HepG2 (cell line): ENCODE results near the gene SDK2. TPM values are rescaled to one million over a fixed set of nuclear protein-coding genes. Genes with fewer than 3 reads are reported as not detected.

Experiments used
- ATAC-seq: fragments of 200-7000 bp; cut with Tn5 transposase; 3 replicates; pipeline ENCODE4 v1.9.1; 2020; ENCODE audit warnings: mild to moderate bottlenecking, moderate library complexity
- BruUV-seq: library from RNA; stranded (reverse); fragments of 400-500 nt; replicated peaks from 2 replicates; lab custom pipeline; 2021; lab: Mats Ljungman, UMichigan
- CTCF ChIA-PET: fragments of 300-600 bp; formaldehyde crosslinking; extraction: SDS; loops from one replicate; lab custom pipeline; 2021; ENCODE audit warnings: low total read pairs, inconsistent platforms, low intra/inter-chr PET ratio; lab: Yijun Ruan, JAX
- POLR2A ChIA-PET: fragments of 350-600 bp; sonication (Branson Sonifier 250); formaldehyde crosslinking; loops from one replicate; lab custom pipeline; 2020; ENCODE audit warnings: antibody characterized with exemption, inconsistent platforms; lab: Yijun Ruan, JAX
- DNase-seq: peaks from one replicate; pipeline ENCODE4 v3.0.0-alpha.2; 2015; ENCODE audit warnings: low spot score
- FAIRE-seq: peaks from 3 replicates; lab custom pipeline; 2011; peaks lifted over from hg19 to GRCh38; lab: Jason Lieb, UNC
- H2AFZ ChIP-seq: one replicate; pipeline ENCODE4 v1.6.1; 2011; ENCODE audit warnings: low read length, inconsistent platforms
- H3K27ac ChIP-seq: fragments of 300-600 bp; 3 replicates; pipeline ENCODE4 v1.8.0; 2011; ENCODE audit warnings: mixed run types, mild to moderate bottlenecking, mixed read lengths, low read length, inconsistent platforms; ENCODE audit not compliant: insufficient read depth; ENCODE audit errors: extremely low read length
- H3K27me3 ChIP-seq, 2 experiments: fragments of 200-600 bp in 1 of 2; 2 replicates in 1 of 2; 3 replicates in 1 of 2; pipeline versions ENCODE4 v1.6.0 to v1.8.0; 2011; ENCODE audit warnings: low read length in 2 of 2, mild to moderate bottlenecking in 2 of 2, moderate library complexity in 2 of 2, inconsistent platforms in 1 of 2; ENCODE audit not compliant: insufficient read depth in 2 of 2, control insufficient read depth in 1 of 2
- H3K36me3 ChIP-seq, 2 experiments: fragments of 200-600 bp in 1 of 2; replicated peaks in 1 of 2; 2 replicates in 1 of 2; 3 replicates in 1 of 2; pipeline versions ENCODE4 v1.5.1 to v1.8.0; 2011; ENCODE audit warnings: low read length in 2 of 2, inconsistent platforms in 1 of 2; ENCODE audit not compliant: insufficient read depth in 2 of 2, control insufficient read depth in 1 of 2
- H3K4me1 ChIP-seq: 2 replicates; pipeline ENCODE4 v1.5.1; 2012; ENCODE audit warnings: low read length, inconsistent platforms; ENCODE audit not compliant: insufficient read depth
- H3K4me2 ChIP-seq: 2 replicates; pipeline ENCODE4 v1.6.0; 2011; ENCODE audit warnings: low read depth, low read length, inconsistent platforms
- H3K4me3 ChIP-seq, 3 experiments: fragments of 200-600 bp in 1 of 3; sonication (generic), shearing (Covaris generic) in 1 of 3; replicated peaks in 1 of 3; 2 replicates each; pipeline ENCODE4 v1.5.1; 2011 to 2016; ENCODE audit warnings: low read length in 3 of 3, inconsistent platforms in 2 of 3, low read depth in 2 of 3, mild to moderate bottlenecking in 2 of 3, control low read depth in 1 of 3, mixed read lengths in 1 of 3; ENCODE audit not compliant: insufficient read depth in 1 of 3
- H3K79me2 ChIP-seq: one replicate; pipeline ENCODE4 v1.6.1; 2011; ENCODE audit warnings: low read length, inconsistent platforms; ENCODE audit not compliant: insufficient read depth
- H3K9ac ChIP-seq: 2 replicates; pipeline ENCODE4 v1.6.0; 2011; ENCODE audit warnings: mild to moderate bottlenecking, low read depth, low read length, inconsistent platforms; ENCODE audit not compliant: insufficient read depth
- H3K9me3 ChIP-seq: 2 replicates; pipeline ENCODE4 v1.5.1; 2012; ENCODE audit warnings: mild to moderate bottlenecking, low read length
- H4K20me1 ChIP-seq: 2 replicates; pipeline ENCODE4 v1.6.0; 2011; ENCODE audit warnings: inconsistent platforms, mild to moderate bottlenecking, low read length, moderate library complexity; ENCODE audit not compliant: insufficient read depth
- FOSL2 ChIP-seq: sonication (generic); formaldehyde crosslinking; IDR thresholded peaks from 2 replicates; pipeline ENCODE4 v1.4.0; 2020; ENCODE audit warnings: missing genetic modification reagents
- KAT8 ChIP-seq: IDR thresholded peaks from 2 replicates; pipeline ENCODE4 v1.6.1; 2016; ENCODE audit warnings: missing genetic modification reagents, missing compliant biosample characterization
- KLF11 ChIP-seq: IDR thresholded peaks from 2 replicates; pipeline ENCODE4 v1.6.1; 2016; ENCODE audit warnings: missing compliant biosample characterization
- MXD4 ChIP-seq: IDR thresholded peaks from 2 replicates; pipeline ENCODE4 v1.6.1; 2016; ENCODE audit warnings: mild to moderate bottlenecking, missing biosample characterization, missing genetic modification reagents
- RARG ChIP-seq: sonication (generic); formaldehyde crosslinking; IDR thresholded peaks from 2 replicates; pipeline ENCODE4 v1.4.0; 2020; ENCODE audit warnings: low read depth, mild to moderate bottlenecking, missing genetic modification reagents
- RFX1 ChIP-seq: fragments of 450-650 bp; IDR thresholded peaks from 2 replicates; pipeline ENCODE4 v1.6.1; 2017
- RFX3 ChIP-seq: IDR thresholded peaks from 2 replicates; pipeline ENCODE4 v1.6.1; 2016; ENCODE audit warnings: missing biosample characterization, missing genetic modification reagents
- RFX5 ChIP-seq: IDR thresholded peaks from 2 replicates; pipeline ENCODE4 v1.6.1; 2011; ENCODE audit warnings: low read depth, low read length, improper control_type of control experiment
- WGBS: methylation state at CpG from one replicate; pipeline ENCODE4 v1.1.6; 2017; ENCODE audit warnings: low lambda C conversion rate; 5-methylcytosine and 5-hydroxymethylcytosine counted together
- in situ Hi-C: cut with HindIII; loops from 2 replicates; pipeline ENCODE4 v1.10.0; 2017; ENCODE audit warnings: low pct_unique_long_range_greater_than_20kb; ENCODE audit not compliant: extremely low pct_ligation_motif_present
- intact Hi-C: fragments of 100-400 bp; cut with micrococcal nuclease; formaldehyde crosslinking; loops from one replicate; pipeline ENCODE4 v1.10.0; 2022; ENCODE audit not compliant: unreplicated experiment
- polyA plus RNA-seq, 8 experiments: library from polyadenylated mRNA; depleted of rRNA in 3 of 8; stranded (reverse) in 7 of 8; unstranded in 1 of 8; fragments of >200 nt; fragmentation: Illumina TruSeq in 4 of 8; extraction: Trizol in 4 of 8; gene quantifications; 2 replicates each; pipeline versions ENCODE4 v1.2.1 to v1.2.3, GENCODE V29; 2011 to 2016; ENCODE audit warnings: low read depth in 4 of 8, missing spikeins in 1 of 8, mixed read lengths in 1 of 8; ENCODE audit not compliant: insufficient read depth in 1 of 8
- total RNA-seq, 5 experiments: library from RNA; depleted of rRNA; stranded (reverse); fragments of >200 nt; fragmentation: Illumina TruSeq; extraction: Trizol; gene quantifications; 2 replicates each; pipeline ENCODE4 v1.2.3, GENCODE V29; 2016; ENCODE audit warnings: low read depth in 1 of 5
- TF ChIP-seq, protein P1 (sequence below): sonication (generic); formaldehyde crosslinking; IDR thresholded peaks from 2 replicates; pipeline ENCODE4 v1.4.0; 2020; ENCODE audit warnings: mild to moderate bottlenecking, missing genetic modification reagents
- TF ChIP-seq, protein P2 (sequence below): sonication (generic); formaldehyde crosslinking; IDR thresholded peaks from 2 replicates; pipeline ENCODE4 v1.4.0; 2020; ENCODE audit warnings: mild to moderate bottlenecking, missing genetic modification reagents
- TF ChIP-seq, protein P3 (sequence below): sonication (generic); formaldehyde crosslinking; conservative IDR thresholded peaks from 2 replicates; pipeline ENCODE4 v1.4.0; 2020; ENCODE audit warnings: missing genetic modification reagents
- TF ChIP-seq, protein P4 (sequence below): sonication (generic); formaldehyde crosslinking; IDR thresholded peaks from 2 replicates; pipeline ENCODE4; 2020; ENCODE audit warnings: missing genetic modification reagents, mild to moderate bottlenecking, borderline replicate concordance

Gene SDK2
- total and polyA plus RNA-seq, 2 of the 13 experiments (the other 11 are each of a cell fraction or from before 2014, with no cell fraction given), result not detected

DNA sequence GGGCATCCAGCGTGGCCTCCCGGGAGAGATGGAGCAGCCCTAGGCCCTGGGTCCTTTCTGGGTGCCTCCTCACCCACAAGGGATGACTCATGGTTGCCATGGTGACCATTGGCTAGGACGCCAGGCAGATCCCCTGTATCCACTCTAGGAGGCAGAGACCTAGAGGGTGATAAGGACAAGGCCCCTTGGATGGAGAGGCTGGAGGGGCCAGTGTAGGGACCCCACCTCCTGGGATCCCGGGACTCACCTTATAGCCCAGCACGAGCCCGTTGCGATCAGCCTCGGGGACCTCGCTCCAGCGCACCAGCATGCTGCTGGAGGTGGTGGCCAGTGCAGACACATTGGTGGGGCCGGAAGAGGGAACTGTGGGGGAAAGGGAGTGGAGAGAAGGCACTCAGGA lies 250.3 kb downstream of the SDK2 start:
- no peaks in the 10 kb centered on the region; the same call in 1 of the 2 replicates for H4K20me1 ChIP-seq
- no peak overlapping the region for H3K4me3 ChIP-seq
- no peak overlapping the region for H3K9ac ChIP-seq
- intact Hi-C loops, result no loop called here
- peak; percentile 78 for TF ChIP-seq FOSL2 (CRISPR knock-in tag)
- peak; percentile 58 for TF ChIP-seq RFX1
- TF ChIP-seq, protein P1, sequence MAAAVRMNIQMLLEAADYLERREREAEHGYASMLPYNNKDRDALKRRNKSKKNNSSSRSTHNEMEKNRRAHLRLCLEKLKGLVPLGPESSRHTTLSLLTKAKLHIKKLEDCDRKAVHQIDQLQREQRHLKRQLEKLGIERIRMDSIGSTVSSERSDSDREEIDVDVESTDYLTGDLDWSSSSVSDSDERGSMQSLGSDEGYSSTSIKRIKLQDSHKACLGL (CRISPR knock-in tag), result 0 out of 2 replicates have a peak, but pooled peaks have one; percentile 26
- TF ChIP-seq RFX5, result peak; percentile 25; the same call in 1 of the 2 replicates
- TF ChIP-seq MXD4 (CRISPR knock-in tag), result no peak
- peak; percentile 53; the same call in 1 of the 2 replicates for TF ChIP-seq RFX3
- TF ChIP-seq, all 625 proteins: peak for 5
- ATAC-seq (no peak), DNase-seq (peak; percentile 20), FAIRE-seq (no peak)
- POLR2A ChIA-PET, result no interaction called here
- Histone ChIP-seq H2AFZ (no peak overlapping the region), H3K4me1 (0 out of 2 replicates have a peak, but pooled peaks cover 8% of the 10 kb centered on the region), H3K27ac (no peak overlapping the region), H3K9me3 (no peaks in the 10 kb centered on the region), H3K27me3 (peaks cover 32 to 85% of the 10 kb centered on the region in 2 experiments), H3K4me2 (no peak overlapping the region), H3K79me2 (no peaks in the 10 kb centered on the region), H3K36me3 (no peaks in the 10 kb centered on the region)
- CTCF ChIA-PET, result no interaction called here
- BruUV-seq, result no TSS peak
- in situ Hi-C loops, result loop anchor here (25.0 kb wide), 1 partner anchor 432 kb away; no protein-coding TSS in a partner anchor
- 42% methylated on average over 10 of the region's 11 CpGs for WGBS

DNA sequence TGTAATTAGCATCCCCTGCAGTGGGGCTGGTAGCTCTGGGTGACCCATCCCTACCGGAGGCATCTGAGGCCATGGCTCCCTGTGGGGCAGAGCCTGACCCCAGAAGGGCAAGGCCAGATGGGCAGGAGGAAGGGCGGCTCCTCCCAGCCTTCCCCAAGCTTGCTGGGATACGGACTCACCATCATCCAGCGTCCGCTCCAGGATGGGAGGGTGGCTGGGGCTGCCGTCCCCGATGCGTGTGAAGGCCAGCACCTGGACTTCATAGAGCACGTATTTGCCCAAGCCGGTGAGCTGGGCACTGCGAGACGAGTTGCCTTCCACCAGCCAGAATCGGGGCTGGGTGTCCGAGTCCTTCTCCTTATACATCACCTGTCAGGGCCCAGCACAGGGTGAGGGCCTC lies 250.9 kb downstream of the SDK2 start:
- no TSS peak for BruUV-seq
- intact Hi-C loops, result no loop called here
- CTCF ChIA-PET, result no interaction called here
- no peak for ATAC-seq
- POLR2A ChIA-PET, result no interaction called here
- Histone ChIP-seq H3K27ac (no peak overlapping the region), H3K9ac (no peak overlapping the region), H2AFZ (no peak overlapping the region), H3K79me2 (no peaks in the 10 kb centered on the region), H4K20me1 (no peaks in the 10 kb centered on the region; the same call in 1 of the 2 replicates), H3K4me3 (no peak overlapping the region), H3K27me3 (peaks cover 32 to 83% of the 10 kb centered on the region in 2 experiments), H3K9me3 (no peaks in the 10 kb centered on the region), H3K4me1 (0 out of 2 replicates have a peak, but pooled peaks cover 8% of the 10 kb centered on the region), H3K4me2 (no peak overlapping the region), H3K36me3 (no peaks in the 10 kb centered on the region)
- FAIRE-seq, result no peak
- in situ Hi-C loops, result loop anchor here (25.0 kb wide), 1 partner anchor 431 kb away; no protein-coding TSS in a partner anchor
- DNase-seq, result no peak
- WGBS, result 80% methylated on average over 9 of the region's 14 CpGs
- TF ChIP-seq, protein P2, sequence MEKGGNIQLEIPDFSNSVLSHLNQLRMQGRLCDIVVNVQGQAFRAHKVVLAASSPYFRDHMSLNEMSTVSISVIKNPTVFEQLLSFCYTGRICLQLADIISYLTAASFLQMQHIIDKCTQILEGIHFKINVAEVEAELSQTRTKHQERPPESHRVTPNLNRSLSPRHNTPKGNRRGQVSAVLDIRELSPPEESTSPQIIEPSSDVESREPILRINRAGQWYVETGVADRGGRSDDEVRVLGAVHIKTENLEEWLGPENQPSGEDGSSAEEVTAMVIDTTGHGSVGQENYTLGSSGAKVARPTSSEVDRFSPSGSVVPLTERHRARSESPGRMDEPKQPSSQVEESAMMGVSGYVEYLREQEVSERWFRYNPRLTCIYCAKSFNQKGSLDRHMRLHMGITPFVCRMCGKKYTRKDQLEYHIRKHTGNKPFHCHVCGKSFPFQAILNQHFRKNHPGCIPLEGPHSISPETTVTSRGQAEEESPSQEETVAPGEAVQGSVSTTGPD, result no peak
- TF ChIP-seq, protein P3, sequence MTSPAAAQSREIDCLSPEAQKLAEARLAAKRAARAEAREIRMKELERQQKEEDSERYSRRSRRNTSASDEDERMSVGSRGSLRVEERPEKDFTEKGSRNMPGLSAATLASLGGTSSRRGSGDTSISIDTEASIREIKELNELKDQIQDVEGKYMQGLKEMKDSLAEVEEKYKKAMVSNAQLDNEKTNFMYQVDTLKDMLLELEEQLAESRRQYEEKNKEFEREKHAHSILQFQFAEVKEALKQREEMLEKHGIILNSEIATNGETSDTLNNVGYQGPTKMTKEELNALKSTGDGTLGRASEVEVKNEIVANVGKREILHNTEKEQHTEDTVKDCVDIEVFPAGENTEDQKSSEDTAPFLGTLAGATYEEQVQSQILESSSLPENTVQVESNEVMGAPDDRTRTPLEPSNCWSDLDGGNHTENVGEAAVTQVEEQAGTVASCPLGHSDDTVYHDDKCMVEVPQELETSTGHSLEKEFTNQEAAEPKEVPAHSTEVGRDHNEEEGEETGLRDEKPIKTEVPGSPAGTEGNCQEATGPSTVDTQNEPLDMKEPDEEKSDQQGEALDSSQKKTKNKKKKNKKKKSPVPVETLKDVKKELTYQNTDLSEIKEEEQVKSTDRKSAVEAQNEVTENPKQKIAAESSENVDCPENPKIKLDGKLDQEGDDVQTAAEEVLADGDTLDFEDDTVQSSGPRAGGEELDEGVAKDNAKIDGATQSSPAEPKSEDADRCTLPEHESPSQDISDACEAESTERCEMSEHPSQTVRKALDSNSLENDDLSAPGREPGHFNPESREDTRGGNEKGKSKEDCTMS (CRISPR knock-in tag), result no peak
- TF ChIP-seq, protein P4, sequence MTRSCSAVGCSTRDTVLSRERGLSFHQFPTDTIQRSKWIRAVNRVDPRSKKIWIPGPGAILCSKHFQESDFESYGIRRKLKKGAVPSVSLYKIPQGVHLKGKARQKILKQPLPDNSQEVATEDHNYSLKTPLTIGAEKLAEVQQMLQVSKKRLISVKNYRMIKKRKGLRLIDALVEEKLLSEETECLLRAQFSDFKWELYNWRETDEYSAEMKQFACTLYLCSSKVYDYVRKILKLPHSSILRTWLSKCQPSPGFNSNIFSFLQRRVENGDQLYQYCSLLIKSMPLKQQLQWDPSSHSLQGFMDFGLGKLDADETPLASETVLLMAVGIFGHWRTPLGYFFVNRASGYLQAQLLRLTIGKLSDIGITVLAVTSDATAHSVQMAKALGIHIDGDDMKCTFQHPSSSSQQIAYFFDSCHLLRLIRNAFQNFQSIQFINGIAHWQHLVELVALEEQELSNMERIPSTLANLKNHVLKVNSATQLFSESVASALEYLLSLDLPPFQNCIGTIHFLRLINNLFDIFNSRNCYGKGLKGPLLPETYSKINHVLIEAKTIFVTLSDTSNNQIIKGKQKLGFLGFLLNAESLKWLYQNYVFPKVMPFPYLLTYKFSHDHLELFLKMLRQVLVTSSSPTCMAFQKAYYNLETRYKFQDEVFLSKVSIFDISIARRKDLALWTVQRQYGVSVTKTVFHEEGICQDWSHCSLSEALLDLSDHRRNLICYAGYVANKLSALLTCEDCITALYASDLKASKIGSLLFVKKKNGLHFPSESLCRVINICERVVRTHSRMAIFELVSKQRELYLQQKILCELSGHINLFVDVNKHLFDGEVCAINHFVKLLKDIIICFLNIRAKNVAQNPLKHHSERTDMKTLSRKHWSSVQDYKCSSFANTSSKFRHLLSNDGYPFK (CRISPR knock-in tag), result no peak
- no peak for TF ChIP-seq RARG (CRISPR knock-in tag)
- TF ChIP-seq KAT8 (CRISPR knock-in tag), result no peak
- no peak for TF ChIP-seq KLF11 (CRISPR knock-in tag)
